BJ (cell line): ENCODE data around the gene KBTBD2. TPM values are rescaled to one million over a fixed set of nuclear protein-coding genes. Genes with fewer than 3 reads are reported as not detected.

ENCODE experiments used
- CTCF ChIA-PET: fragments of 350-600 bp; formaldehyde crosslinking; extraction: SDS; loops from one replicate; lab custom pipeline; 2021; ENCODE audit warnings: antibody characterized with exemption, inconsistent platforms; lab: Yijun Ruan, JAX
- POLR2A ChIA-PET: fragments of 300-600 bp; sonication (Branson Sonifier 250); formaldehyde crosslinking; extraction: SDS; loops from one replicate; lab custom pipeline; 2021; ENCODE audit warnings: antibody characterized with exemption; lab: Charles Lee
- DNase-seq: peaks from one replicate; pipeline ENCODE4 v3.0.0-alpha.2; 2011; ENCODE audit warnings: low read depth
- H3K27me3 ChIP-seq: 2 replicates; pipeline ENCODE4 v1.6.0; 2011; ENCODE audit warnings: low read length; ENCODE audit not compliant: control insufficient read depth, insufficient read depth
- H3K36me3 ChIP-seq: 2 replicates; pipeline ENCODE4 v1.5.1; 2011; ENCODE audit warnings: low read length; ENCODE audit not compliant: control insufficient read depth, insufficient read depth
- H3K4me3 ChIP-seq: 2 replicates; pipeline ENCODE4 v1.5.1; 2011; ENCODE audit warnings: low read depth, mild to moderate bottlenecking, control low read depth, low read length
- CTCF ChIP-seq: IDR thresholded peaks from 2 replicates; pipeline ENCODE4 v1.5.1; 2011; ENCODE audit warnings: low read depth, mild to moderate bottlenecking, control low read depth, inconsistent platforms, low read length, moderate library complexity; ENCODE audit not compliant: insufficient read depth
- polyA plus RNA-seq: library from polyadenylated mRNA; depleted of rRNA; stranded (reverse); fragments of >200 nt; gene quantifications from 2 replicates; pipeline ENCODE4 v1.2.3, GENCODE V29; 2011

Gene KBTBD2
- polyA plus RNA-seq, 1 experiment: 12.6 TPM

GRCh38 chr7:32890010-32890792 is 1.4 kb downstream of the KBTBD2 start:
- POLR2A ChIA-PET: interaction anchor here (0.6 kb wide), 1 partner anchor 25 kb away, joined by 3 read pairs; no protein-coding TSS in a partner anchor

DNA sequence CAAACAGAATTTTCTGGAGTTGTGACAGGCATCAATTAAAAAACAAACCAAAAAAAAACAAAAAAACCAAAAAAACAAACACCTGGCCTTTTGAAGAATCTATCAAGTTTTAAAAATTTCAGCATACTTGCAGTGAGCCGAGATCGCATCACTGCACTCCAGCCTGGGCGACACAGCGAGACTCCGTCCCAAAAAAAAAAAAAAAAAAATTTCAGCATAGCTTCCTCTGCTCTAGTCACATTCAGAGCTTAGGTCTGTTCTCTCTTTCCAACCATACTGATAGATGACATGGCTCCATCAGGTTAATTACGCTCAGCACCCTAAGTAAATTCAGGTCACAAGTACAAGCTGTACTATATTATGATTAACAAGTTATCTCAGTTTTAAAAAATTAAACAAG is 3.1 kb downstream of the KBTBD2 start:
- Histone ChIP-seq H3K27me3 (no peaks in the 10 kb centered on the region), H3K36me3 (no peaks in the 10 kb centered on the region), H3K4me3 (no peak overlapping the region)
- ChIA-PET POLR2A (interaction anchor here (0.6 kb wide), 1 partner anchor 126 kb away, joined by 3 read pairs; no protein-coding TSS in a partner anchor), CTCF (no interaction called here)
- DNase-seq: no peak
- TF ChIP-seq CTCF: no peak

More at GRCh38 chr7:32890010-32890792, 1.4 kb downstream of the KBTBD2 start:
- Histone ChIP-seq H3K36me3 (no peaks in the 10 kb centered on the region), H3K4me3 (peak overlapping the region; percentile 67), H3K27me3 (no peaks in the 10 kb centered on the region)
- no peak for TF ChIP-seq CTCF
- DNase-seq: no peak
- CTCF ChIA-PET: interaction anchor here (0.9 to 2.2 kb wide), 5 partner anchors 12 to 218 kb away, joined by 3 to 11 read pairs (median 4); partner anchors contain the start of gene RP9

DNA sequence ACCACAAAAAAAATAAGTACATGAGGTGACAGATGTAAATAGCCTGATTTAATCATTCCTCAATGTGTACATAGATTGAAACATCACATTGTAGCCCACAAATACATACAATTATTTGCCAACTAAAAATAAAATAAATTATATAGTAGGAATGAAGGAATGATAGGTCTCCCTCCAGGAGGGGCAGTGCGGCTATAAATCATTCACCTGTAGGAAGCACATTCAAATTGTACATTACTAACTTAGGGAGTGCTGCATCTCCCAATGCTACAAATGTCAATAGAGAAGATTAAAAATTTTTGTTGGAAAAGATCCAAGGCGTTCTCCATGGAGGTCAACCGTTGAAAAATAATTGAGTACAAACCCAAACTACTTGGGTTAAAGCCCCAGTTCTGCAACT is 4.2 kb downstream of the KBTBD2 start:
- CTCF ChIA-PET: no interaction called here
- H3K36me3 ChIP-seq: no peaks in the 10 kb centered on the region

DNA sequence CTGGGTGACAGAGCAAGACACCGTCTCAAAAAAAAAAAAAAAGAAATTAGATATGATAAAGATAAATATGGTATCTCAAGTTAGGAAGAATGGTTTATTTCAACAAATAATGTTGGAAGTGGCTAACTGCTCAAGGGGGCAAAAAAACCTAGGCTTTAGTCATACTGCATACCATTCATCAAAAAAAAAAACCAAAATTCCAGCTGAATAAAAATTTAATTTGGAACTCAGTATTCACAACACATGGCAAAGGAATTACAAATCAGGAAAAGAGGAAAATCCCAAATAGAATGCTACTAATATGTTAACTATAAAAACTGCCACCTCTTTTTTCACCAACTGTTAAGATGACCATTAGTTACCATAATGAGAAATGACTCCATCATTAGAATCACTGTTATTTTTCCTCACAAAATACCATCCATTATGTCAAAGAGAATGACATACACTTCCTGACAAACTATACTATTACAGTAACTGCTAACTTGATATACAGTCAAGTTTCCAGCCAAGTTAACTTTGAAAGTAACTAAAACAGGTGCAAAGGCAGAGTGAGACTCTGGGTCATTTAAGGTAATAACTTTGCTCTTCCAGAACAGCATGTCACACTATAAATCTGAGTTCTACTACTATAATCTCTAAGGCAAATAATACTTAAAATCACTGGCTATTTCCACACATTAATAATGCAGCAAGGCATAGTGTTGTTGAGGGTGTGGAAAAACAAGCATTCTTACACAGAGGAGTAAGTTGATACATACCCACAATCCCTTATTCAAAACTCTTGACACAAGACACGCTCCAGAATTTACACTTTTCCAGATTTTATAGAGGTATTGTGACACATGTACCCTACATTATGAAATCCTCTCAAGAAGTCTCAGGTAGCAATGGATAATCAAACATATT is 10.2 kb downstream of the KBTBD2 start:
- DNase-seq: no peak
- Histone ChIP-seq H3K36me3 (no peaks in the 10 kb centered on the region), H3K27me3 (no peaks in the 10 kb centered on the region), H3K4me3 (no peak overlapping the region)
- CTCF ChIA-PET: interaction anchor here (0.6 kb wide), 1 partner anchor 29 kb away, joined by 3 read pairs; no protein-coding TSS in a partner anchor
- POLR2A ChIA-PET: no interaction called here
- no peak for TF ChIP-seq CTCF

More for the DNA sequence above, 4.2 kb downstream of the KBTBD2 start:
- TF ChIP-seq CTCF: no peak
- H3K27me3 ChIP-seq: no peaks in the 10 kb centered on the region
- DNase-seq: no peak
- POLR2A ChIA-PET: no interaction called here
- no peak overlapping the region for H3K4me3 ChIP-seq
